K562 (cell line): ENCODE results near the gene LRRC3C. TPM values are rescaled to one million over a fixed set of nuclear protein-coding genes. Genes with fewer than 3 reads are reported as not detected.
A peak's percentile ranks its signal among the peaks of the same experiment; 100 is the strongest.

Source experiments
- ARID1B ChIP-seq: fragments of 450-650 bp; IDR thresholded peaks from 2 replicates; pipeline ENCODE4 v1.6.1; 2016; ENCODE audit warnings: antibody characterized with exemption, mild to moderate bottlenecking, inconsistent platforms
- ATF7 ChIP-seq: fragments of 450-650 bp; IDR thresholded peaks from 2 replicates; pipeline ENCODE4 v1.7.1; 2014; ENCODE audit warnings: mild to moderate bottlenecking, moderate library complexity
- BACH1 ChIP-seq: fragments of 200-800 bp; sonication (Bioruptor generic); IDR thresholded peaks from 2 replicates; pipeline ENCODE4 v1.6.1; 2016; ENCODE audit warnings: missing genetic modification characterization, missing compliant biosample characterization
- CC2D1A ChIP-seq: fragments of 450-650 bp; IDR thresholded peaks from 2 replicates; pipeline ENCODE4 v1.6.1; 2017; ENCODE audit warnings: mild to moderate bottlenecking
- LEF1 ChIP-seq: fragments of 450-650 bp; IDR thresholded peaks from 2 replicates; pipeline ENCODE4 v1.6.1; 2016; ENCODE audit warnings: mild to moderate bottlenecking
- MAFF ChIP-seq: IDR thresholded peaks from 2 replicates; pipeline ENCODE4 v1.6.1; 2012; ENCODE audit warnings: low read length, improper control_type of control experiment
- MAFG ChIP-seq: fragments of 450-650 bp; conservative IDR thresholded peaks from 2 replicates; pipeline ENCODE4 v1.6.1; 2016; ENCODE audit warnings: missing genetic modification characterization, missing compliant biosample characterization
- MAZ ChIP-seq, 2 experiments: fragments of 450-650 bp in 1 of 2; sonication (generic) in 1 of 2; formaldehyde crosslinking; IDR thresholded peaks in 1 of 2; conservative IDR thresholded peaks in 1 of 2; 2 replicates each; pipeline versions ENCODE4 v1.4.0 to v1.5.0; 2020; ENCODE audit warnings: mild to moderate bottlenecking in 1 of 2, missing genetic modification reagents in 1 of 2
- NBN ChIP-seq: fragments of 450-650 bp; IDR thresholded peaks from 2 replicates; pipeline ENCODE4 v1.6.1; 2016; ENCODE audit warnings: low read depth, mild to moderate bottlenecking
- NFE2 ChIP-seq: IDR thresholded peaks from 2 replicates; pipeline ENCODE4 v1.6.1; 2014; ENCODE audit warnings: antibody characterized with exemption, low read depth
- RBM34 ChIP-seq: fragments of 200-400 bp; formaldehyde crosslinking; IDR thresholded peaks from 2 replicates; pipeline ENCODE4 v1.6.1; 2018; ENCODE audit warnings: low read length, borderline replicate concordance; ENCODE audit not compliant: insufficient read depth
- RBM39 ChIP-seq: fragments of 200-400 bp; formaldehyde crosslinking; optimal IDR thresholded peaks from 2 replicates; pipeline ENCODE3; 2018; ENCODE audit warnings: low read depth, low read length
- SP2 ChIP-seq: IDR thresholded peaks from 2 replicates; pipeline ENCODE4 v1.6.1; 2011; ENCODE audit warnings: mild to moderate bottlenecking, low read depth, low read length, moderate library complexity; ENCODE audit not compliant: poor library complexity, severe bottlenecking; ENCODE audit errors: extremely low read depth
- SRF ChIP-seq, 2 experiments: fragments of 250-450, 450-650 bp in 1 of 2; sonication (Bioruptor Pico) in 1 of 2; sonication (generic) in 1 of 2; formaldehyde crosslinking; IDR thresholded peaks; 2 replicates each; pipeline versions ENCODE4 v1.5.0 to v1.5.1; 2020 to 2022; ENCODE audit warnings: mild to moderate bottlenecking in 1 of 2, missing genetic modification reagents in 1 of 2
- ZNF274 ChIP-seq: IDR thresholded peaks from 2 replicates; pipeline ENCODE4 v1.6.1; 2011; ENCODE audit warnings: low read depth, mild to moderate bottlenecking, low read length, moderate library complexity, borderline replicate concordance
- ZNF316 ChIP-seq: fragments of 450-650 bp; IDR thresholded peaks from 2 replicates; pipeline ENCODE4 v1.6.1; 2016
- ZNF395 ChIP-seq: fragments of 200-800 bp; sonication (Bioruptor generic); IDR thresholded peaks from 2 replicates; pipeline ENCODE4 v1.6.1; 2017; ENCODE audit warnings: missing genetic modification characterization, missing compliant biosample characterization
- ZNF766 ChIP-seq: fragments of 200-800 bp; sonication (Bioruptor generic); conservative IDR thresholded peaks from 2 replicates; pipeline ENCODE4 v1.6.1; 2016; ENCODE audit warnings: missing genetic modification characterization, missing compliant biosample characterization
- polyA plus RNA-seq, 8 experiments: library from polyadenylated mRNA; depleted of rRNA in 4 of 8; stranded (reverse) in 5 of 8; unstranded in 3 of 8; fragments of >200 nt; fragmentation: Nextera tagmentation in 2 of 8; fragmentation: Illumina TruSeq in 1 of 8; extraction: Ambion mirVana in 2 of 8; extraction: Trizol in 1 of 8; gene quantifications; 2 replicates each; pipeline versions ENCODE4 v1.2.1 to v1.2.3, GENCODE V29; 2011 to 2014; ENCODE audit warnings: inconsistent platforms in 1 of 8, missing spikeins in 1 of 8
- total RNA-seq, 7 experiments: library from RNA; depleted of rRNA in 6 of 7; stranded (reverse); fragments of >200 nt in 6 of 7; fragmentation: Illumina TruSeq in 2 of 7; extraction: Trizol in 2 of 7; gene quantifications; 2 replicates each; pipeline versions ENCODE4 v1.2.1 to v1.2.3, GENCODE V29; 2011 to 2021; ENCODE audit warnings: low replicate concordance in 1 of 7
- TF ChIP-seq, protein P1 (sequence below): fragments of 450-650 bp; conservative IDR thresholded peaks from 2 replicates; pipeline ENCODE4 v1.6.1; 2016; ENCODE audit warnings: missing genetic modification characterization, low read depth, mild to moderate bottlenecking, control low read depth, missing compliant biosample characterization
- TF ChIP-seq, protein P2 (sequence below), 3 experiments: fragments of 200-800 bp in 1 of 3; fragments of 250-450 bp in 1 of 3; fragments of 450-650 bp in 1 of 3; sonication (Bioruptor Pico) in 1 of 3; sonication (Bioruptor generic) in 1 of 3; formaldehyde crosslinking in 1 of 3; IDR thresholded peaks; 2 replicates each; pipeline versions ENCODE4 v1.6.1 to v1.8.0; 2016 to 2022; ENCODE audit warnings: mild to moderate bottlenecking in 2 of 3, missing genetic modification characterization in 2 of 3, missing compliant biosample characterization in 1 of 3, moderate library complexity in 1 of 3

Gene LRRC3C
- total and polyA plus RNA-seq, 9 of the 15 experiments (the other 6 are each of a cell fraction or from before 2014, with no cell fraction given) = not detected

DNA sequence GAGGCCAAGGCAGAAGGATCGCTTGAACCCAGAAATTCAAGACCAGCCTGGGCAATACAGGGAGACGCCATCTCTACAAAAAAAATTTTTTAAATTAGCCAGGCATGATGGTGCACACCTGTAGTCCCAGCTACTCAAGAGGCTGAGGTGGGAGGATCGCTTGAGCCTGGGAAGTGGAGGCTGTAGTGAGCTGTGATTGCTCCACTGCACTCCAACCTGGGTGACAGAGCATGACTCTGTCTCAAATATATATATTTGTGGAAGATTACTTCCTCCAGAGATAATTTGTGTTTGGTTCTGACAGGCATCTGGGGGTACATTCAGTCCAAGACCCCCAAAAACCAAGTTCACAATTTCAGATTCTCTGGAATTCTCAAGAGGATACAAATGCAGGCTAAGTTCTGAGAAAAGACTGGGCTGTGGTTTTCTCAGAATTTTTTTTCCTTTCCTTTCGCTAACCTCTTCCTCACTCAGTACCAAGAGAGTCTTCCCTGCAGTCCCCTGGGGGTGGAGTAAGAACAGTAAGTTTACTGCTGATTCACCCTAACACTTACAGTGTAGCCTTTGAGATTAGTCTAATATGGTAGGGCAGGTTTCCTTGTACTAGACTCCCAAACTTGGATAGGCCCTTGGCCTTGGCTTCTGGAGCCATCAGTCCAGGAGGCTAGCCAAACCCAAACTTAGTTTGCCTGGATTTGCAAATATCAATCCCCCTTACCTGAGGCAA, 24.2 kb upstream of the LRRC3C start (continued):
- TF ChIP-seq SP2 (no peak), LEF1 (0 out of 2 replicates have a peak, but pooled peaks have one; percentile 48), NBN (peak; percentile 55; the same call in 1 of the 2 replicates), SRF (CRISPR knock-in tag; IDR thresholded peaks at IDR 0.05) (peak in 1 of 2 experiments; percentile 84; a peak in 2 of 4 replicates), BACH1 (peak; percentile 83), ZNF395 (CRISPR knock-in tag) (0 out of 2 replicates have a peak, but pooled peaks have one; percentile 18), ARID1B (peak; percentile 48), RBM39 (no peak), ZNF316 (peak; percentile 88), MAZ (CRISPR knock-in tag; conservative IDR thresholded peaks at IDR 0.05 in 1 of 2, IDR thresholded peaks at IDR 0.05 in 1 of 2) (peak in 1 of 2 experiments; percentile 47; a peak in 2 of 4 replicates), RBM34 (no peak), NFE2 (peak; percentile 96), ATF7 (peak; percentile 23; the same call in 1 of the 2 replicates), ZNF766 (CRISPR knock-in tag) (peak; percentile 65; the same call in 1 of the 2 replicates), ZNF274 (no peak), MAFF (peak; percentile 81), MAFG (tag) (peak; percentile 79), CC2D1A (peak; percentile 88; the same call in 1 of the 2 replicates)
- TF ChIP-seq, protein P1, sequence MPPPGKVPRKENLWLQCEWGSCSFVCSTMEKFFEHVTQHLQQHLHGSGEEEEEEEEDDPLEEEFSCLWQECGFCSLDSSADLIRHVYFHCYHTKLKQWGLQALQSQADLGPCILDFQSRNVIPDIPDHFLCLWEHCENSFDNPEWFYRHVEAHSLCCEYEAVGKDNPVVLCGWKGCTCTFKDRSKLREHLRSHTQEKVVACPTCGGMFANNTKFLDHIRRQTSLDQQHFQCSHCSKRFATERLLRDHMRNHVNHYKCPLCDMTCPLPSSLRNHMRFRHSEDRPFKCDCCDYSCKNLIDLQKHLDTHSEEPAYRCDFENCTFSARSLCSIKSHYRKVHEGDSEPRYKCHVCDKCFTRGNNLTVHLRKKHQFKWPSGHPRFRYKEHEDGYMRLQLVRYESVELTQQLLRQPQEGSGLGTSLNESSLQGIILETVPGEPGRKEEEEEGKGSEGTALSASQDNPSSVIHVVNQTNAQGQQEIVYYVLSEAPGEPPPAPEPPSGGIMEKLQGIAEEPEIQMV = peak; percentile 92
- TF ChIP-seq, protein P2, sequence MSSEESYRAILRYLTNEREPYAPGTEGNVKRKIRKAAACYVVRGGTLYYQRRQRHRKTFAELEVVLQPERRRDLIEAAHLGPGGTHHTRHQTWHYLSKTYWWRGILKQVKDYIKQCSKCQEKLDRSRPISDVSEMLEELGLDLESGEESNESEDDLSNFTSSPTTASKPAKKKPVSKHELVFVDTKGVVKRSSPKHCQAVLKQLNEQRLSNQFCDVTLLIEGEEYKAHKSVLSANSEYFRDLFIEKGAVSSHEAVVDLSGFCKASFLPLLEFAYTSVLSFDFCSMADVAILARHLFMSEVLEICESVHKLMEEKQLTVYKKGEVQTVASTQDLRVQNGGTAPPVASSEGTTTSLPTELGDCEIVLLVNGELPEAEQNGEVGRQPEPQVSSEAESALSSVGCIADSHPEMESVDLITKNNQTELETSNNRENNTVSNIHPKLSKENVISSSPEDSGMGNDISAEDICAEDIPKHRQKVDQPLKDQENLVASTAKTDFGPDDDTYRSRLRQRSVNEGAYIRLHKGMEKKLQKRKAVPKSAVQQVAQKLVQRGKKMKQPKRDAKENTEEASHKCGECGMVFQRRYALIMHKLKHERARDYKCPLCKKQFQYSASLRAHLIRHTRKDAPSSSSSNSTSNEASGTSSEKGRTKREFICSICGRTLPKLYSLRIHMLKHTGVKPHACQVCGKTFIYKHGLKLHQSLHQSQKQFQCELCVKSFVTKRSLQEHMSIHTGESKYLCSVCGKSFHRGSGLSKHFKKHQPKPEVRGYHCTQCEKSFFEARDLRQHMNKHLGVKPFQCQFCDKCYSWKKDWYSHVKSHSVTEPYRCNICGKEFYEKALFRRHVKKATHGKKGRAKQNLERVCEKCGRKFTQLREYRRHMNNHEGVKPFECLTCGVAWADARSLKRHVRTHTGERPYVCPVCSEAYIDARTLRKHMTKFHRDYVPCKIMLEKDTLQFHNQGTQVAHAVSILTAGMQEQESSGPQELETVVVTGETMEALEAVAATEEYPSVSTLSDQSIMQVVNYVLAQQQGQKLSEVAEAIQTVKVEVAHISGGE (CRISPR knock-in tag; IDR thresholded peaks at IDR 0.05) = peak in 1 of 3 experiments; percentile 37; a peak in 1 of 6 replicates
